GM06990 (cell line): Measurements from ENCODE around the gene NENF.

Experiments
- DNase-seq: peaks from one replicate; pipeline ENCODE4 v3.0.0-alpha.2; 2011; ENCODE audit not compliant: insufficient read length; ENCODE audit errors: extremely low read depth
- H3K27me3 ChIP-seq: replicated peaks from 2 replicates; pipeline ENCODE4 v1.6.0; 2011; ENCODE audit warnings: low read length; ENCODE audit not compliant: control insufficient read depth, insufficient read depth
- H3K36me3 ChIP-seq: 2 replicates; pipeline ENCODE4 v1.5.1; 2011; ENCODE audit warnings: low read length; ENCODE audit not compliant: control insufficient read depth, insufficient read depth
- H3K4me3 ChIP-seq: replicated peaks from 2 replicates; pipeline ENCODE4 v1.5.1; 2011; ENCODE audit warnings: low read depth, mild to moderate bottlenecking, control low read depth, low read length
- CTCF ChIP-seq: IDR thresholded peaks from 2 replicates; pipeline ENCODE4 v1.5.1; 2011; ENCODE audit warnings: low read length, control low read depth, mild to moderate bottlenecking, inconsistent platforms; ENCODE audit not compliant: insufficient read depth, poor library complexity, severe bottlenecking

The NENF gene

DNA sequence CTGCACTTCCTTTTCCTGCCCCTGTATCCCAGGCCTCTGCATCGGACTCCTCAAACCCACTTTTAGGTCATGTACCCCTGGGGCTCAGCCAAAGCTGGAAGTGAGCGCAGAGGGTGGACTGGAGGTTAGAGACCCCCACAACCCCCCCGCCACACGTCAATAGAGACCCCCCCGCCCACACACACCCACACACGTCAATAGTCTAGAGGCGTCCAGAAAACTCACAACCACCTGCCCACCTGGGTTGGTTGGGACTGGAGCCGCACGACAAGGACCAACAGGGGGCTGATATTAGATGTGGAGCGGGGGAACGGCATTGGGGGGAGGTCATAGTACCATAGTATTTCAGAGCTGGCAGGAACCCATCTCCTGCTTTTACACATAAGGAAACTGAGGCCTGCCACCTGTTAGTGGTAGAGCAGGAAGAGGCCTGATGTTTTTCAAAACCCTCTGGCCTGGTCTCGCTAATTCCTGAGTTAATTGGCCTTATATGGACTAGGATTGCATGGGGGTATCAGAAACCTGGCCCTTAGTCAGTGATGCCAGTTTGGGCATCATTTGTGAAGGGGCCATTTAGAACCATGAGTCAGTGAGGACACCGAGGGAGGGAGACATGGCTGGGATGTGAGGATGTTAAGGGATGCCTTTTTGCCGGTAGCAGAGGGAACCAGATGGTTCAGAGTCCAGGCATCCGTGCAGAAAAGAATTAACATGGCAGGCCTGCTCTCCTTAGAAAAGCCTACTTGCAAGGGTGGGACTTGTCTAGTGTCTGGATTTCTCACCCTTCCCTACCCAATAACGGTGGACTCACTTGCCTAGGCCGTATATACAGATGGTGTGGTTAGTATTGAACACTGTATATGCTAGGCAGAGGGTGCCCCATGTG is 1.1 kb downstream of the NENF start:
- Histone ChIP-seq H3K4me3 (peak overlapping the region; percentile 71), H3K27me3 (no peaks in the 10 kb centered on the region), H3K36me3 (no peaks in the 10 kb centered on the region)
- TF ChIP-seq CTCF = no peak
- no peak for DNase-seq

- TF ChIP-seq CTCF = no peak
- Histone ChIP-seq H3K36me3 (no peaks in the 10 kb centered on the region), H3K27me3 (no peaks in the 10 kb centered on the region), H3K4me3 (no peak overlapping the region)
- DNase-seq = no peak
Observed at GRCh38 chr1:212434992-212435391, 2.3 kb downstream of the NENF start.

DNA sequence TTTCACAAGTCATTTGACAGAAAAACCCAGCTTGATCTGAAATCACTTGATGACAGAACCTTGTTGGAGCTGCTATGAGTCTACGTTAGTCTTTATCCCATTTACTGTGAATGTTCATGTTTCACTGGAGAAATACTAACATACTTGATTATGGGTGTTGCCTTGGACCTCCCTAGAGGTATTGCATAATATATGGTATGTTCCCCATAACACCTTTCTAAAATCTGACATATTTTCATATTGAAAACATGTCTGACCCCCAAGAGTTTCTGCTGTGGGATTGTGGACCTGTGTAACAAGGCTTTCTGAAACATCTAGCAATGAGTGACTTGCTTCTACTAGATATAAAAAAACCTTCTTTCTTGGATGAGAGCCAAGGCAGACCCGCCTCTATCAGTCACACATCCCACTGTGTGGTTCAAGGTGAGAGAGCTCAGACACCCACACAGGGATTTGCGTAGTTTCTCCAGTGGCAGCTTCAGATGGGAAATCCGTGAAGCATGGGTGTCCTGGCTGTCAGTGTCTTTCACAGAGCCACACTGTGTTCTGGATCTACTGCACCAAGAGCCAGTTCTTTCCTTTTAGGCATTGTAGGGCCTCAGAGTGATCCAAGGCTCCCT is 4.6 kb downstream of the NENF start:
- Histone ChIP-seq H3K4me3 (no peak overlapping the region), H3K27me3 (no peaks in the 10 kb centered on the region), H3K36me3 (no peaks in the 10 kb centered on the region)
- no peak for TF ChIP-seq CTCF
- DNase-seq = no peak

DNA sequence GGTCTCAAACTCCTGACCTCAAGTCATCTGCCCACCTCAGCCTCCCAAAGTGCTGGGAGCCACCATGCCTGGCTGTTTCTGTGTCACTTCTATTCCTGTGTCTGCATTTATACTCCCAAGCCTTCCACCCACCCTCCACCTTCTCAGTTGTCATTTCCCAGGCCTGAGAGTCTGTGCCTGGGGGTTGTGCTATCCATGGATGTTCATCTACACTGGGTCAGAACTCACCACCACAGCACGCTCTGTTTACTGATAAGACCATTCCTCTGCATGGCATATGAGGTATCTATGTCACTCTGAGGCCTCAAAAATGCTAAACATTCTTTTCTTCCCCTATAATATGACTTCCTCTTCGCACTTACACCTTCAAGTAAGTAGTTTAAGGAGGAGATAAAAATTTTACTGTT is 6.1 kb downstream of the NENF start:
- no peaks in the 10 kb centered on the region for H3K36me3 ChIP-seq
- DNase-seq = no peak
- H3K27me3 ChIP-seq = no peaks in the 10 kb centered on the region
- TF ChIP-seq CTCF = no peak
- H3K4me3 ChIP-seq = no peak overlapping the region

GRCh38 chr1:212440419-212440818 is 7.7 kb downstream of the NENF start:
- no peaks in the 10 kb centered on the region for H3K27me3 ChIP-seq
- H3K36me3 ChIP-seq = peaks cover 1% of the 10 kb centered on the region; the same call in 1 of the 2 replicates
- no peak overlapping the region for H3K4me3 ChIP-seq
- no peak for TF ChIP-seq CTCF
- DNase-seq = no peak
